Measurements from ENCODE around the gene GLRX3. TPM values are rescaled to one million over a fixed set of nuclear protein-coding genes. Genes with fewer than 3 reads are reported as not detected.
"Not testable (repeated sequence)": the region's sequence is repeated elsewhere in the genome, so short reads cannot be mapped to it uniquely, and the experiment has no call there.

The GLRX3 gene
- total and polyA plus RNA-seq, 2 donors (not counting 3 experiments of a cell fraction or from before 2014, with no cell fraction given) = 71.6 to 132 TPM

GRCh38 chr10:130112821-130113220, 23.4 kb upstream of the GLRX3 start:
- intact Hi-C loops (cut with micrococcal nuclease) = no loop called here
- Histone ChIP-seq H3K27me3 (ENCODE audit: control insufficient read depth in 2 of 2, insufficient read depth in 2 of 2, low read length in 2 of 2) (no peaks in the 10 kb centered on the region), H4K20me1 (replicated peaks; ENCODE audit: control insufficient read depth, extremely low read depth, insufficient read depth, low read length) (no peaks in the 10 kb centered on the region), H3K4me3 (replicated peaks in 1 of 3; ENCODE audit: insufficient read depth in 1 of 3, low read depth in 1 of 3, low read length in 3 of 3) (no peak overlapping the region), H3K79me2 (ENCODE audit: control insufficient read depth, insufficient read depth, low read length) (peaks cover 1% of the 10 kb centered on the region), H3K9me1 (replicated peaks; ENCODE audit: control insufficient read depth, extremely low read depth, insufficient read depth, low read length) (no peaks in the 10 kb centered on the region), H3K4me2 (ENCODE audit: insufficient read depth, low read length) (no peak overlapping the region), H3K36me3 (ENCODE audit: control insufficient read depth in 2 of 2, extremely low read depth in 1 of 2, insufficient read depth in 2 of 2, low read length in 2 of 2) (no peaks in the 10 kb centered on the region), H2AFZ (ENCODE audit: low read depth, low read length) (no peak overlapping the region), H3K4me1 (ENCODE audit: control insufficient read depth, extremely low read depth, insufficient read depth, low read length) (peaks cover 13% of the 10 kb centered on the region), H3K9me3 (replicated peaks; ENCODE audit: control insufficient read depth, insufficient read depth, low read length) (no peaks in the 10 kb centered on the region), H3K9ac (replicated peaks; ENCODE audit: extremely low read depth, insufficient read depth, low read length) (no peak overlapping the region), H3K27ac (ENCODE audit: insufficient read depth, low read depth, low read length) (no peak overlapping the region)
- TF ChIP-seq, protein P1, sequence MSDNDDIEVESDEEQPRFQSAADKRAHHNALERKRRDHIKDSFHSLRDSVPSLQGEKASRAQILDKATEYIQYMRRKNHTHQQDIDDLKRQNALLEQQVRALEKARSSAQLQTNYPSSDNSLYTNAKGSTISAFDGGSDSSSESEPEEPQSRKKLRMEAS (IDR thresholded peaks at IDR 0.05; ENCODE audit: insufficient read depth, insufficient read length) = no peak
- no peak for TF ChIP-seq MYC (IDR thresholded peaks at IDR 0.05; ENCODE audit: low read depth, low read length)
- TF ChIP-seq GATA2 (IDR thresholded peaks at IDR 0.05; ENCODE audit: insufficient read depth, insufficient read length, low read depth, low read length) = no peak
- no peak for TF ChIP-seq FOS (IDR thresholded peaks at IDR 0.05; ENCODE audit: borderline replicate concordance, insufficient read depth, low read length)
- CTCF ChIA-PET = interaction anchor here (2.9 to 3.6 kb wide), 2 partner anchors 12 to 15 kb away, joined by 23 to 26 read pairs; no protein-coding TSS in a partner anchor
- FAIRE-seq (no peak), DNase-seq (ENCODE audit: low read depth, low spot score) (no peak)
- POLR2A ChIA-PET = no interaction called here
- BruUV-seq (replicated peaks) = no TSS peak
- dilution Hi-C loops (cut with MboI; ENCODE audit: extremely low pct_ligation_motif_present, low sequenced_read_pairs) = no loop called here

GRCh38 chr10:130116942-130117341, 19.2 kb upstream of the GLRX3 start:
- H3K4me1 ChIP-seq (ENCODE audit: control insufficient read depth, extremely low read depth, insufficient read depth, low read length); dilution Hi-C loops (cut with MboI; ENCODE audit: extremely low pct_ligation_motif_present, low sequenced_read_pairs); intact Hi-C loops (cut with micrococcal nuclease); H3K9ac ChIP-seq (replicated peaks; ENCODE audit: extremely low read depth, insufficient read depth, low read length); H3K79me2 ChIP-seq (ENCODE audit: control insufficient read depth, insufficient read depth, low read length); CTCF ChIA-PET; H3K9me3 ChIP-seq (replicated peaks; ENCODE audit: control insufficient read depth, insufficient read depth, low read length); H3K4me3 ChIP-seq (replicated peaks in 1 of 3; ENCODE audit: insufficient read depth in 1 of 3, low read depth in 1 of 3, low read length in 3 of 3); H3K27ac ChIP-seq (ENCODE audit: insufficient read depth, low read depth, low read length); H3K4me2 ChIP-seq (ENCODE audit: insufficient read depth, low read length); H4K20me1 ChIP-seq (replicated peaks; ENCODE audit: control insufficient read depth, extremely low read depth, insufficient read depth, low read length); H3K27me3 ChIP-seq (ENCODE audit: control insufficient read depth in 2 of 2, insufficient read depth in 2 of 2, low read length in 2 of 2); H3K9me1 ChIP-seq (replicated peaks; ENCODE audit: control insufficient read depth, extremely low read depth, insufficient read depth, low read length); H2AFZ ChIP-seq (ENCODE audit: low read depth, low read length); POLR2A ChIA-PET; DNase-seq (ENCODE audit: low read depth, low spot score); FAIRE-seq; BruUV-seq (replicated peaks); H3K36me3 ChIP-seq (ENCODE audit: control insufficient read depth in 2 of 2, extremely low read depth in 1 of 2, insufficient read depth in 2 of 2, low read length in 2 of 2): not testable (repeated sequence)

GRCh38 chr10:130117535-130117934, 18.7 kb upstream of the GLRX3 start:
- BruUV-seq (replicated peaks); H3K9me1 ChIP-seq (replicated peaks; ENCODE audit: control insufficient read depth, extremely low read depth, insufficient read depth, low read length); H2AFZ ChIP-seq (ENCODE audit: low read depth, low read length); intact Hi-C loops (cut with micrococcal nuclease); H3K9ac ChIP-seq (replicated peaks; ENCODE audit: extremely low read depth, insufficient read depth, low read length); H3K9me3 ChIP-seq (replicated peaks; ENCODE audit: control insufficient read depth, insufficient read depth, low read length); H3K79me2 ChIP-seq (ENCODE audit: control insufficient read depth, insufficient read depth, low read length); H3K27ac ChIP-seq (ENCODE audit: insufficient read depth, low read depth, low read length); H3K4me3 ChIP-seq (replicated peaks in 1 of 3; ENCODE audit: insufficient read depth in 1 of 3, low read depth in 1 of 3, low read length in 3 of 3); FAIRE-seq; DNase-seq (ENCODE audit: low read depth, low spot score); H3K4me2 ChIP-seq (ENCODE audit: insufficient read depth, low read length); H3K4me1 ChIP-seq (ENCODE audit: control insufficient read depth, extremely low read depth, insufficient read depth, low read length); H3K27me3 ChIP-seq (ENCODE audit: control insufficient read depth in 2 of 2, insufficient read depth in 2 of 2, low read length in 2 of 2); POLR2A ChIA-PET; H3K36me3 ChIP-seq (ENCODE audit: control insufficient read depth in 2 of 2, extremely low read depth in 1 of 2, insufficient read depth in 2 of 2, low read length in 2 of 2); H4K20me1 ChIP-seq (replicated peaks; ENCODE audit: control insufficient read depth, extremely low read depth, insufficient read depth, low read length); dilution Hi-C loops (cut with MboI; ENCODE audit: extremely low pct_ligation_motif_present, low sequenced_read_pairs): not testable (repeated sequence)
- CTCF ChIA-PET = interaction anchor here (0.8 kb wide), 1 partner anchor 8 kb away, joined by 3 read pairs; no protein-coding TSS in a partner anchor

Measured in endothelial cell of umbilical vein (primary cell).